HepG2 (cell line): Measurements from ENCODE around the gene MYOT. TPM values are rescaled to one million over a fixed set of nuclear protein-coding genes. Genes with fewer than 3 reads are reported as not detected.

Experiments used
- JUN ChIP-seq: sonication (generic); formaldehyde crosslinking; IDR thresholded peaks from 2 replicates; pipeline ENCODE4 v1.4.0; 2020; ENCODE audit warnings: mild to moderate bottlenecking, missing genetic modification reagents
- KLF6 ChIP-seq: IDR thresholded peaks from 2 replicates; pipeline ENCODE4 v1.8.0; 2016; ENCODE audit warnings: missing biosample characterization, missing genetic modification reagents
- PHF21A ChIP-seq: sonication (generic); formaldehyde crosslinking; IDR thresholded peaks from 2 replicates; pipeline ENCODE4 v1.5.0; 2020; ENCODE audit warnings: mild to moderate bottlenecking, missing genetic modification reagents
- TARDBP ChIP-seq: sonication (generic); formaldehyde crosslinking; IDR thresholded peaks from 2 replicates; pipeline ENCODE4 v1.8.0; 2022; ENCODE audit warnings: mild to moderate bottlenecking, missing genetic modification reagents
- ZFY ChIP-seq: sonication (generic); formaldehyde crosslinking; IDR thresholded peaks from 2 replicates; pipeline ENCODE4 v1.4.0; 2020; ENCODE audit warnings: missing genetic modification reagents
- ZNF331 ChIP-seq: sonication (generic); formaldehyde crosslinking; IDR thresholded peaks from 2 replicates; pipeline ENCODE4 v1.4.0; 2020; ENCODE audit warnings: missing genetic modification reagents
- ZNF501 ChIP-seq: sonication (generic); formaldehyde crosslinking; IDR thresholded peaks from 2 replicates; pipeline ENCODE4 v1.5.1; 2020; ENCODE audit warnings: mild to moderate bottlenecking, moderate library complexity, missing genetic modification reagents
- ZNF616 ChIP-seq: sonication (generic); formaldehyde crosslinking; IDR thresholded peaks from 2 replicates; pipeline ENCODE4 v1.5.0; 2020; ENCODE audit warnings: low read depth, mild to moderate bottlenecking, missing genetic modification reagents
- polyA plus RNA-seq, 8 experiments: library from polyadenylated mRNA; depleted of rRNA in 3 of 8; stranded (reverse) in 7 of 8; unstranded in 1 of 8; fragments of >200 nt; fragmentation: Illumina TruSeq in 4 of 8; extraction: Trizol in 4 of 8; gene quantifications; 2 replicates each; pipeline versions ENCODE4 v1.2.1 to v1.2.3, GENCODE V29; 2011 to 2016; ENCODE audit warnings: low read depth in 4 of 8, missing spikeins in 1 of 8, mixed read lengths in 1 of 8; ENCODE audit not compliant: insufficient read depth in 1 of 8
- total RNA-seq, 5 experiments: library from RNA; depleted of rRNA; stranded (reverse); fragments of >200 nt; fragmentation: Illumina TruSeq; extraction: Trizol; gene quantifications; 2 replicates each; pipeline ENCODE4 v1.2.3, GENCODE V29; 2016; ENCODE audit warnings: low read depth in 1 of 5
- TF ChIP-seq, protein P1 (sequence below): sonication (generic); formaldehyde crosslinking; IDR thresholded peaks from 2 replicates; pipeline ENCODE4 v1.8.1; 2023; ENCODE audit warnings: mild to moderate bottlenecking, moderate library complexity, missing genetic modification reagents
- TF ChIP-seq, protein P2 (sequence below): sonication (generic); formaldehyde crosslinking; IDR thresholded peaks from 2 replicates; pipeline ENCODE4 v1.4.0; 2020; ENCODE audit warnings: mild to moderate bottlenecking, missing genetic modification reagents

MYOT gene
- total and polyA plus RNA-seq, 2 of the 13 experiments (the other 11 are each of a cell fraction or from before 2014, with no cell fraction given) = not detected

DNA sequence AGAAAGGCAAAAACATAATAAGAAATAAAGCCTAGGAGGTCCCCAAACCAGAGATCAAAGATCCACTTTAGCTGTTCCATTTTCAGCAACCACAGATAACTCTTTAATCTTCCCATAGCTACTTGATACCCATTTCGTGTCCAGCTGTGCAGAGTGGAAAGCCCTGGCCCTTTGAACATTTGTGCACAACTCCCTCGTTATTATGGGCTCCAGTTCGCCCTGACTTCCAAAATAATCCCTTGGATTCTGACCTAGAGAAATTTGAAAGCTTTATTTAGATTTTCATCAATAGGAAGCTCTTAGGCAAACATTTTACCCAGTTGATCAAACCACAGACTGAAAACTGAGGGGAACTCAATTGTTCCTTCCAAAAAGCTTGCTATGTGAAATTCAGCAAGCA lies 4.8 kb downstream of the MYOT start (continued):
- TF ChIP-seq, protein P1, sequence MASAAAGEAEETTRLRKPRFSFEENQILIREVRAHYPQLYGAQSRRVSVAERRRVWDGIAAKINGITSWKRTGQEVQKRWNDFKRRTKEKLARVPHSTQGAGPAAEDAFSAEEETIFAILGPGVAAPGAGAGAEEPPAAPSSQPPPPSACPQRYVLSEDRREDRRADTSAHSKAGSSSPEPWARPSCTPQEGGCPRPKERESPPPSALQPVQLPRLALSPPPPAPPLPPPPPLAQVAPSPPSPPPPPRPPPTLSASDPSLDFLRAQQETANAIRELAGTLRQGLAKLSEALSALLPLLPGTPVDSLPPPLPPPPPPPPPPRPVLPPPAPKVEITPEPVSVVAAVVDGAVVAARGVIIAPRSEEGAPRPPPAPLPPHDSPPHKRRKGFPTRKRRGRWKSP (CRISPR knock-in tag) = no peak
- TF ChIP-seq TARDBP (CRISPR knock-in tag) = no peak
- no peak for TF ChIP-seq ZFY (CRISPR knock-in tag)
- no peak for TF ChIP-seq KLF6 (CRISPR knock-in tag)
- TF ChIP-seq, protein P2, sequence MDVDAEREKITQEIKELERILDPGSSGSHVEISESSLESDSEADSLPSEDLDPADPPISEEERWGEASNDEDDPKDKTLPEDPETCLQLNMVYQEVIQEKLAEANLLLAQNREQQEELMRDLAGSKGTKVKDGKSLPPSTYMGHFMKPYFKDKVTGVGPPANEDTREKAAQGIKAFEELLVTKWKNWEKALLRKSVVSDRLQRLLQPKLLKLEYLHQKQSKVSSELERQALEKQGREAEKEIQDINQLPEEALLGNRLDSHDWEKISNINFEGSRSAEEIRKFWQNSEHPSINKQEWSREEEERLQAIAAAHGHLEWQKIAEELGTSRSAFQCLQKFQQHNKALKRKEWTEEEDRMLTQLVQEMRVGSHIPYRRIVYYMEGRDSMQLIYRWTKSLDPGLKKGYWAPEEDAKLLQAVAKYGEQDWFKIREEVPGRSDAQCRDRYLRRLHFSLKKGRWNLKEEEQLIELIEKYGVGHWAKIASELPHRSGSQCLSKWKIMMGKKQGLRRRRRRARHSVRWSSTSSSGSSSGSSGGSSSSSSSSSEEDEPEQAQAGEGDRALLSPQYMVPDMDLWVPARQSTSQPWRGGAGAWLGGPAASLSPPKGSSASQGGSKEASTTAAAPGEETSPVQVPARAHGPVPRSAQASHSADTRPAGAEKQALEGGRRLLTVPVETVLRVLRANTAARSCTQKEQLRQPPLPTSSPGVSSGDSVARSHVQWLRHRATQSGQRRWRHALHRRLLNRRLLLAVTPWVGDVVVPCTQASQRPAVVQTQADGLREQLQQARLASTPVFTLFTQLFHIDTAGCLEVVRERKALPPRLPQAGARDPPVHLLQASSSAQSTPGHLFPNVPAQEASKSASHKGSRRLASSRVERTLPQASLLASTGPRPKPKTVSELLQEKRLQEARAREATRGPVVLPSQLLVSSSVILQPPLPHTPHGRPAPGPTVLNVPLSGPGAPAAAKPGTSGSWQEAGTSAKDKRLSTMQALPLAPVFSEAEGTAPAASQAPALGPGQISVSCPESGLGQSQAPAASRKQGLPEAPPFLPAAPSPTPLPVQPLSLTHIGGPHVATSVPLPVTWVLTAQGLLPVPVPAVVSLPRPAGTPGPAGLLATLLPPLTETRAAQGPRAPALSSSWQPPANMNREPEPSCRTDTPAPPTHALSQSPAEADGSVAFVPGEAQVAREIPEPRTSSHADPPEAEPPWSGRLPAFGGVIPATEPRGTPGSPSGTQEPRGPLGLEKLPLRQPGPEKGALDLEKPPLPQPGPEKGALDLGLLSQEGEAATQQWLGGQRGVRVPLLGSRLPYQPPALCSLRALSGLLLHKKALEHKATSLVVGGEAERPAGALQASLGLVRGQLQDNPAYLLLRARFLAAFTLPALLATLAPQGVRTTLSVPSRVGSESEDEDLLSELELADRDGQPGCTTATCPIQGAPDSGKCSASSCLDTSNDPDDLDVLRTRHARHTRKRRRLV (CRISPR knock-in tag) = no peak
- TF ChIP-seq ZNF501 = no peak
- no peak for TF ChIP-seq ZNF616 (CRISPR knock-in tag)
- TF ChIP-seq PHF21A (CRISPR knock-in tag) = no peak
- TF ChIP-seq ZNF331 (CRISPR knock-in tag) = no peak
- TF ChIP-seq JUN (CRISPR knock-in tag) = no peak
